H1 (cell line): ENCODE data around the gene PEX13. TPM values are rescaled to one million over a fixed set of nuclear protein-coding genes. Genes with fewer than 3 reads are reported as not detected.

ENCODE experiments used
- CTCF ChIA-PET: fragments of 300-600 bp; sonication (Branson Sonifier 250); formaldehyde crosslinking; loops from one replicate; lab custom pipeline; 2021; ENCODE audit not compliant: partially characterized antibody; lab: Charles Lee
- POLR2A ChIA-PET: fragments of 300-600 bp; sonication (Branson Sonifier 250); formaldehyde crosslinking; loops from one replicate; lab custom pipeline; 2021; ENCODE audit warnings: inconsistent platforms; ENCODE audit not compliant: partially characterized antibody; lab: Charles Lee
- DNase-seq, 2 experiments: peaks; one replicate each; pipeline versions ENCODE4 v3.0.0 to v3.0.0-alpha.2; 2010 to 2022; ENCODE audit warnings: low spot score in 2 of 2, low read depth in 1 of 2, mixed read lengths in 1 of 2
- FAIRE-seq: peaks from 2 replicates; lab custom pipeline; 2011; peaks lifted over from hg19 to GRCh38; lab: Jason Lieb, UNC
- H2AFZ ChIP-seq: 2 replicates; pipeline ENCODE4 v1.8.1; 2012; ENCODE audit warnings: low read length, inconsistent platforms
- H2AK5ac ChIP-seq: 2 replicates; pipeline ENCODE4 v1.6.1; 2013; ENCODE audit warnings: low read depth, low read length
- H2BK120ac ChIP-seq: replicated peaks from 2 replicates; pipeline ENCODE3; 2013; ENCODE audit warnings: low read depth, low read length, inconsistent platforms
- H2BK12ac ChIP-seq: 2 replicates; pipeline ENCODE4 v1.6.1; 2013; ENCODE audit warnings: low read depth, low read length
- H2BK15ac ChIP-seq: 2 replicates; pipeline ENCODE4 v1.6.1; 2013; ENCODE audit warnings: low read length
- H2BK20ac ChIP-seq: 2 replicates; pipeline ENCODE4 v1.6.1; 2013; ENCODE audit warnings: low read length
- H2BK5ac ChIP-seq: 2 replicates; pipeline ENCODE4 v1.6.1; 2013; ENCODE audit warnings: low read depth, low read length
- H3K14ac ChIP-seq: 2 replicates; pipeline ENCODE4 v1.6.1; 2013; ENCODE audit warnings: inconsistent platforms; ENCODE audit not compliant: insufficient read length
- H3K18ac ChIP-seq: 2 replicates; pipeline ENCODE4 v1.6.1; 2013; ENCODE audit warnings: low read length; ENCODE audit errors: extremely low read depth
- H3K23ac ChIP-seq: 2 replicates; pipeline ENCODE4 v1.6.1; 2013; ENCODE audit warnings: inconsistent platforms; ENCODE audit not compliant: insufficient read length
- H3K23me2 ChIP-seq: 2 replicates; pipeline ENCODE4 v1.6.1; 2013; ENCODE audit warnings: low read depth, low read length
- H3K27ac ChIP-seq: 2 replicates; pipeline ENCODE4 v1.6.1; 2011; ENCODE audit warnings: low read depth, low read length, inconsistent platforms
- H3K27me3 ChIP-seq, 4 experiments: replicated peaks in 1 of 4; 1 replicate in 1 of 4; 2 replicates in 3 of 4; pipeline versions ENCODE4 v1.6.1 to v1.8.1; 2011 to 2013; ENCODE audit warnings: low read length in 3 of 4, mild to moderate bottlenecking in 3 of 4, inconsistent platforms in 2 of 4, mixed read lengths in 2 of 4, moderate library complexity in 1 of 4; ENCODE audit not compliant: control insufficient read depth in 3 of 4, insufficient read depth in 3 of 4; ENCODE audit errors: extremely low read depth in 1 of 4
- H3K36me3 ChIP-seq, 4 experiments: 2 replicates each; pipeline versions ENCODE4 v1.6.1 to v1.8.1; 2011 to 2013; ENCODE audit warnings: mild to moderate bottlenecking in 4 of 4, low read length in 3 of 4, moderate library complexity in 2 of 4, control low read depth in 1 of 4, inconsistent platforms in 1 of 4; ENCODE audit not compliant: insufficient read depth in 4 of 4, control insufficient read depth in 2 of 4
- H3K4ac ChIP-seq: replicated peaks from 2 replicates; pipeline ENCODE3; 2013; ENCODE audit warnings: low read length, low read depth, mixed read lengths, inconsistent platforms; ENCODE audit not compliant: insufficient read length
- H3K4me1 ChIP-seq, 4 experiments: replicated peaks in 1 of 4; 1 replicate in 1 of 4; 2 replicates in 3 of 4; pipeline versions ENCODE4 v1.6.1 to v1.8.1; 2011 to 2013; ENCODE audit warnings: low read length in 3 of 4, inconsistent platforms in 2 of 4, mixed read lengths in 1 of 4; ENCODE audit not compliant: insufficient read depth in 4 of 4, control insufficient read depth in 3 of 4
- H3K4me2 ChIP-seq, 2 experiments: 2 replicates each; pipeline versions ENCODE4 v1.6.1 to v1.8.1; 2011 to 2013; ENCODE audit warnings: low read depth in 2 of 2, low read length in 2 of 2, control low read depth in 1 of 2, inconsistent platforms in 1 of 2, mild to moderate bottlenecking in 1 of 2; ENCODE audit not compliant: insufficient read depth in 1 of 2
- H3K4me3 ChIP-seq, 4 experiments: fragments of 200-600, 300-600 bp in 1 of 4; sonication (generic), shearing (Covaris generic), sonication (Bioruptor Twin) in 1 of 4; 2 replicates each; pipeline versions ENCODE4 v1.5.1 to v1.8.1; 2011 to 2016; ENCODE audit warnings: low read length in 4 of 4, low read depth in 3 of 4, control low read depth in 2 of 4, inconsistent platforms in 2 of 4, mild to moderate bottlenecking in 2 of 4, mixed read lengths in 1 of 4, moderate library complexity in 1 of 4; ENCODE audit not compliant: insufficient read depth in 2 of 4; ENCODE audit errors: extremely low read depth in 1 of 4
- H3K56ac ChIP-seq: replicated peaks from 2 replicates; pipeline ENCODE3; 2013; ENCODE audit warnings: low read depth, mild to moderate bottlenecking, mixed read lengths, low read length, inconsistent platforms; ENCODE audit not compliant: insufficient read length
- H3K79me1 ChIP-seq: 2 replicates; pipeline ENCODE4 v1.6.1; 2013; ENCODE audit warnings: low read depth, low read length, control low read depth
- H3K79me2 ChIP-seq, 2 experiments: 2 replicates each; pipeline versions ENCODE4 v1.6.1 to v1.8.1; 2012 to 2013; ENCODE audit warnings: low read length in 2 of 2, mild to moderate bottlenecking in 2 of 2, inconsistent platforms in 1 of 2; ENCODE audit not compliant: insufficient read depth in 2 of 2, control insufficient read depth in 1 of 2
- H3K9ac ChIP-seq, 4 experiments: replicated peaks in 1 of 4; 1 replicate in 1 of 4; 2 replicates in 3 of 4; pipeline versions ENCODE4 v1.6.1 to v1.8.1; 2011 to 2013; ENCODE audit warnings: low read depth in 3 of 4, low read length in 3 of 4, control low read depth in 2 of 4, mild to moderate bottlenecking in 2 of 4, moderate library complexity in 2 of 4, inconsistent platforms in 1 of 4; ENCODE audit errors: extremely low read depth in 1 of 4
- H3K9me3 ChIP-seq, 2 experiments: 2 replicates each; pipeline versions ENCODE4 v1.6.1 to v1.8.1; 2012 to 2013; ENCODE audit warnings: mild to moderate bottlenecking in 2 of 2, moderate library complexity in 2 of 2, control low read depth in 1 of 2, inconsistent platforms in 1 of 2, low read depth in 1 of 2, low read length in 1 of 2, mixed read lengths in 1 of 2; ENCODE audit not compliant: insufficient read depth in 2 of 2
- H4K20me1 ChIP-seq, 2 experiments: replicated peaks in 1 of 2; 2 replicates each; pipeline versions ENCODE3 to v1.8.1; 2011 to 2013; ENCODE audit warnings: inconsistent platforms in 2 of 2, low read length in 2 of 2, mild to moderate bottlenecking in 1 of 2; ENCODE audit not compliant: insufficient read depth in 2 of 2, control insufficient read depth in 1 of 2
- H4K5ac ChIP-seq: 2 replicates; pipeline ENCODE4 v1.6.1; 2013; ENCODE audit warnings: low read length, low read depth, mixed read lengths, inconsistent platforms; ENCODE audit not compliant: insufficient read length
- H4K8ac ChIP-seq: 2 replicates; pipeline ENCODE4 v1.8.0; 2013; ENCODE audit warnings: mild to moderate bottlenecking, moderate library complexity, low read length, inconsistent platforms; ENCODE audit not compliant: insufficient read depth; ENCODE audit errors: extremely low read depth
- H4K91ac ChIP-seq: replicated peaks from 2 replicates; pipeline ENCODE3; 2013; ENCODE audit warnings: low read length, mixed read lengths, inconsistent platforms; ENCODE audit not compliant: insufficient read length
- ATF2 ChIP-seq: IDR thresholded peaks from 2 replicates; pipeline ENCODE4 v1.6.1; 2012; ENCODE audit warnings: low read length, inconsistent platforms
- polyA plus RNA-seq, 7 experiments: library from polyadenylated mRNA; depleted of rRNA in 3 of 7; stranded (reverse) in 5 of 7; unstranded in 2 of 7; fragments of >200 nt in 5 of 7; fragments of 200-250 nt in 2 of 7; gene quantifications; 1 replicate in 5 of 7; 2 replicates in 1 of 7; 4 replicates in 1 of 7; pipeline versions ENCODE4 v1.2.1 to v1.2.3, GENCODE V29; 2011 to 2013; ENCODE audit warnings: missing spikeins in 2 of 7, mixed read lengths in 2 of 7
- total RNA-seq: library from RNA; stranded (reverse); fragmentation: NEBNext Ultra II Directional; extraction: Animal tissue kit (Norgen Biotek cat#: 25700); gene quantifications from 2 replicates; pipeline ENCODE4 v1.2.1, GENCODE V29; 2021

The PEX13 gene
- total and polyA plus RNA-seq, 2 of the 8 experiments (the other 6 are each of a cell fraction or from before 2014, with no cell fraction given): 16.8 to 22.3 TPM

- Histone ChIP-seq H3K9me3 (no peaks in the 10 kb centered on the region), H3K23ac (no peak overlapping the region), H3K4me2 (no peak overlapping the region), H3K4me3 (no peak overlapping the region), H2BK15ac (no peak overlapping the region), H2BK120ac (no peak overlapping the region), H3K4ac (no peak overlapping the region), H2BK20ac (no peak overlapping the region), H4K8ac (no peak overlapping the region), H3K18ac (no peak overlapping the region), H3K56ac (no peak overlapping the region), H2BK5ac (no peak overlapping the region), H4K5ac (no peak overlapping the region), H4K91ac (no peak overlapping the region), H3K27ac (no peak overlapping the region), H3K23me2 (no peaks in the 10 kb centered on the region; the same call in 1 of the 2 replicates), H3K14ac (no peak overlapping the region), H3K27me3 (no peaks in the 10 kb centered on the region), H2BK12ac (no peak overlapping the region), H3K4me1 (no peaks in the 10 kb centered on the region), H3K9ac (no peak overlapping the region), H2AK5ac (no peak overlapping the region), H2AFZ (no peak overlapping the region), H3K79me1 (no peaks in the 10 kb centered on the region), H3K79me2 (no peaks in the 10 kb centered on the region), H3K36me3 (peaks cover 0 to 13% (median under 1%) of the 10 kb centered on the region in 4 experiments; a peak in 3 of 8 replicates), H4K20me1 (no peaks in the 10 kb centered on the region)
- DNase-seq (no peak), FAIRE-seq (no peak)
- POLR2A ChIA-PET: no interaction called here
- CTCF ChIA-PET: no interaction called here
- no peak for TF ChIP-seq ATF2
Observed at GRCh38 chr2:61089797-61090196, 72.3 kb downstream of the PEX13 start.
